Measurements from ENCODE around the gene RPS21. TPM values are rescaled to one million over a fixed set of nuclear protein-coding genes. Genes with fewer than 3 reads are reported as not detected.

Gene RPS21
- total and polyA plus RNA-seq, 10 of the 15 experiments (the other 5 are each of a cell fraction or from before 2014, with no cell fraction given), result 1,474 to 4,987 (median 2,439) TPM

DNA sequence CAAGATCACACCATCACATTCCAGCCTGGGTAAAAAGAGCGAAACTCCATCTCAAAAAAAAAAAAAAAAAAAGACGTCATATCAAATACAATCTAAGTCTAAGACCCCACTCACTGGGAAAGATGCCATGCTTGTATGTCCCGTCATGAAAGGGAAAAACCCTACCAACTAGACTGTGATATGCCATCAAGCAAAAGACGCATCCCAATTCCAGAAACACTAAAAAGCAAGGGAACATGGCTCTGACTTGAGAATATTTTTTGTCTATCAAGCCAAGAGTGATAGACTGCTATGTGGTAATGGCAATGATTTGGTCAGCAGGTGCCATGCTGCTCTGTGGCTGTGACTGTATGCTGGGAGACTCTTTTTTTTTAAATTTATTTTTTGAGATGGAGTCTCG, 42.8 kb upstream of the RPS21 start:
- 97% methylated on average over 4 of the region's 5 CpGs for WGBS (ENCODE audit: insufficient coverage, insufficient replicate concordance, low lambda C conversion rate, missing lambda C conversion rate)
- no peaks in the 10 kb centered on the region for H4K20me1 ChIP-seq (ENCODE audit: control insufficient read depth, insufficient read depth)
- TF ChIP-seq ZNF274 (IDR thresholded peaks at IDR 0.05; ENCODE audit: insufficient read depth, insufficient read length) (no peak), NFYB (IDR thresholded peaks at IDR 0.05; ENCODE audit: insufficient read depth, low read depth, low read length) (no peak), NR2F1 (conservative IDR thresholded peaks at IDR 0.05) (no peak), IKZF1 (conservative IDR thresholded peaks at IDR 0.05) (no peak), KAT2A (conservative IDR thresholded peaks at IDR 0.05; ENCODE audit: control insufficient read depth, low read depth, low read length) (no peak), TCF12 (IDR thresholded peaks at IDR 0.05; ENCODE audit: low read depth, low read length) (no peak), SUPT20H (IDR thresholded peaks at IDR 0.05; ENCODE audit: borderline replicate concordance, control insufficient read depth, low read depth, low read length) (no peak), TCF3 (IDR thresholded peaks at IDR 0.05; ENCODE audit: borderline replicate concordance, insufficient read depth, low read depth, low read length) (no peak), SUZ12 (IDR thresholded peaks at IDR 0.05; ENCODE audit: unreplicated experiment) (no peak), NFIC (IDR thresholded peaks at IDR 0.05; ENCODE audit: low read depth, low read length) (no peak)
- TF ChIP-seq, protein P1, sequence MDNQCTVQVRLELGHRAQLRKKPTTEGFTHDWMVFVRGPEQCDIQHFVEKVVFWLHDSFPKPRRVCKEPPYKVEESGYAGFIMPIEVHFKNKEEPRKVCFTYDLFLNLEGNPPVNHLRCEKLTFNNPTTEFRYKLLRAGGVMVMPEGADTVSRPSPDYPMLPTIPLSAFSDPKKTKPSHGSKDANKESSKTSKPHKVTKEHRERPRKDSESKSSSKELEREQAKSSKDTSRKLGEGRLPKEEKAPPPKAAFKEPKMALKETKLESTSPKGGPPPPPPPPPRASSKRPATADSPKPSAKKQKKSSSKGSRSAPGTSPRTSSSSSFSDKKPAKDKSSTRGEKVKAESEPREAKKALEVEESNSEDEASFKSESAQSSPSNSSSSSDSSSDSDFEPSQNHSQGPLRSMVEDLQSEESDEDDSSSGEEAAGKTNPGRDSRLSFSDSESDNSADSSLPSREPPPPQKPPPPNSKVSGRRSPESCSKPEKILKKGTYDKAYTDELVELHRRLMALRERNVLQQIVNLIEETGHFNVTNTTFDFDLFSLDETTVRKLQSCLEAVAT (IDR thresholded peaks at IDR 0.05), result no peak
- TF ChIP-seq, protein P2, sequence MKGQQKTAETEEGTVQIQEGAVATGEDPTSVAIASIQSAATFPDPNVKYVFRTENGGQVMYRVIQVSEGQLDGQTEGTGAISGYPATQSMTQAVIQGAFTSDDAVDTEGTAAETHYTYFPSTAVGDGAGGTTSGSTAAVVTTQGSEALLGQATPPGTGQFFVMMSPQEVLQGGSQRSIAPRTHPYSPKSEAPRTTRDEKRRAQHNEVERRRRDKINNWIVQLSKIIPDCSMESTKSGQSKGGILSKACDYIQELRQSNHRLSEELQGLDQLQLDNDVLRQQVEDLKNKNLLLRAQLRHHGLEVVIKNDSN (IDR thresholded peaks at IDR 0.05; ENCODE audit: borderline replicate concordance, extremely low read length, insufficient read depth, low read depth, low read length), result no peak
- no peaks in the 10 kb centered on the region for H3K79me2 ChIP-seq (ENCODE audit: control insufficient read depth, insufficient read depth, low read length)
- POLR2A ChIA-PET, result interaction anchor here (0.7 kb wide), 1 partner anchor 636 kb away, joined by 9 read pairs; no protein-coding TSS in a partner anchor
- H3K36me3 ChIP-seq (ENCODE audit: control insufficient read depth in 2 of 2, insufficient read depth in 2 of 2, low read length in 1 of 2), result no peaks in the 10 kb centered on the region
- no peak overlapping the region for H3K9ac ChIP-seq (ENCODE audit: control insufficient read depth, insufficient read depth, low read length)
- no peak overlapping the region for H3K4me2 ChIP-seq (ENCODE audit: control insufficient read depth, insufficient read depth)
- no peak overlapping the region for H2AFZ ChIP-seq (ENCODE audit: control insufficient read depth, low read depth, low read length)
- RAD21 ChIA-PET (ENCODE audit: unreplicated experiment), result no interaction called here
- no peak overlapping the region for H3K4me3 ChIP-seq
- no TSS peak for BruUV-seq (replicated peaks)
- ATAC-seq, result no peak
- CTCF ChIA-PET, result no interaction called here
- H3K27me3 ChIP-seq (replicated peaks in 1 of 2; ENCODE audit: control insufficient read depth in 2 of 2, insufficient read depth in 2 of 2, low read length in 1 of 2), result no peaks in the 10 kb centered on the region
- no peak for FAIRE-seq
- peaks cover 9% of the 10 kb centered on the region for H3K4me1 ChIP-seq (ENCODE audit: control insufficient read depth, insufficient read depth, low read length)
- intact Hi-C loops (cut with micrococcal nuclease; ENCODE audit: unreplicated experiment), result loop anchor here (5.0 kb wide), 1 partner anchor 38 kb away; no protein-coding TSS in a partner anchor
- DNase-seq (ENCODE audit: low read depth, low spot score), result no peak
- peaks cover 3% of the 10 kb centered on the region for H3K9me3 ChIP-seq (replicated peaks; ENCODE audit: control insufficient read depth, insufficient read depth, low read length)
- in situ Hi-C loops (cut with MboI), result no loop called here
- SMC1A ChIA-PET (ENCODE audit: uncharacterized antibody, unreplicated experiment), result no interaction called here
- no peak overlapping the region for H3K27ac ChIP-seq (ENCODE audit: control insufficient read depth, insufficient read depth)
